Muscle of back (tissue), 11 donors: ENCODE measurements around the gene SCGB1D1. TPM values are rescaled to one million over a fixed set of nuclear protein-coding genes. Genes with fewer than 3 reads are reported as not detected.
"Not testable (repeated sequence)": the region's sequence is repeated elsewhere in the genome, so short reads cannot be mapped to it uniquely, and the experiment has no call there.

Experiments
- DNase-seq, 3 donors: peaks; one replicate each; pipeline versions ENCODE4 v3.0.0 to v3.0.0-alpha.2; 2013
- polyA plus RNA-seq, 10 donors: library from polyadenylated mRNA; unstranded; fragments of 120-200 nt; gene quantifications; one replicate each; pipeline ENCODE4 v1.2.1, GENCODE V29; 2013; ENCODE audit not compliant: insufficient read length in 10 of 10

Gene SCGB1D1
- polyA plus RNA-seq, 10 donors, result not detected

DNA sequence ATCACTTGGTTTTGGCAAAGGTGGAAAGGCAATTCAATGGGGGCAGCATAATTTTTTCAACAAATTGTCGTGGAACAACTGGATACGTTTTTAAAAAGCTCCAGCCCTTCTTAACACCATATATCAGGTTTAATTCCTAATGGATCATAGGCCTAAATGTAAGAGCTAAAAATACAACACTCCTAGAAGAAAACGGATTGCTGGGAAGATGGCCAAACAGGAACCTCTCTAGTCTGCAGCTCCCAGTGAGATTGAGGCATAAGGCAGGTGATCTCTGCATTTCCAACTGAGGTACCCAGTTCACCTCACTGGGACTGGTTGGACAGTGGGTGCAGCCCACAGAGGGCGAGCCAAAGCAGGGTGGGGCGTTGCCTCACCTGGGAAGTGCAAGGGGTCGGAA, 32.4 kb upstream of the SCGB1D1 start:
- no peak for DNase-seq

DNA sequence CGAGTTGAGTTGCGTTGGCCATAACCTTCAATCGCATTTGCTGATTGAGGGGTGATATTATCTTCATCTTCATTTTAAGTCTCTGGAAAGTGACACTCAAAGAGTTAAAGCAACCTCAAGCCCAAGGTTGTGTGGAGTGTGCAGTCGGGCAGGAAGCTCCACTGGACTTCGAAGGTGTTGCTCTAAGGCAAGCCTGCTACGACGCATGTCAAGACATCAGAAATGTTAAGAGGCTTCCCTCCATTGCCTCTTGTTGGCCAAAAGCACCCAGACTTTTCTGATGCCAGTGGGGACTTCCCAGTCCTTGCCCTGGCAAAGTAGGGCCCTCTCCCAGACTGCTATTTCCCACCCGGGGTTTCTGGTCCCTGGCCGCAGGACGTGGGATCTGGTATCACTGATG, 23.6 kb upstream of the SCGB1D1 start:
- DNase-seq, result no peak

DNA sequence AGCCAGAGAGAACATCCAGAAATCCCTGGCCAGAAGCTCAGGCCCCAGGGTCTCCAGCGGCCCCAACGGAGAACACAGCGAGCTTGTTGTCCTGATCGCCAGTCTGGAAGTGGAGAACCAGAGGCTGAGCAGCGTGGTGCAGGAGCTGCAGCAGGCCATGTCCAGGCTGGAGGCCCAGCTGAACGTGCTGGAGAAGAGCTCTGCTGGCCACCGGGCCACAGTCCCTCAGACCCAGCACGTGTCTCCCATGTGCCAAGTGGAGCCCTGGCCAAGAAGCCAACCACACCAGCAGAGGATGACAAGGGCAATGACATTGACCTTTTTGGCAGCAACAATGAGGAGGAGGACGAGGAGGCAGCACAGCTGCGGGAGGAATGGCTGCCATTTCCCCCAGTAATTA, 20.6 kb upstream of the SCGB1D1 start:
- no peak for DNase-seq

- no peak for DNase-seq
These were observed 20.1 kb upstream of the SCGB1D1 start for GRCh38 chr11:62169935-62170334.

- DNase-seq, result peak; percentile 66 to 82 (median 71)
These were observed 18.7 kb upstream of the SCGB1D1 start for GRCh38 chr11:62171261-62171723.

GRCh38 chr11:62172294-62172693, 17.7 kb upstream of the SCGB1D1 start:
- no peak for DNase-seq

DNA sequence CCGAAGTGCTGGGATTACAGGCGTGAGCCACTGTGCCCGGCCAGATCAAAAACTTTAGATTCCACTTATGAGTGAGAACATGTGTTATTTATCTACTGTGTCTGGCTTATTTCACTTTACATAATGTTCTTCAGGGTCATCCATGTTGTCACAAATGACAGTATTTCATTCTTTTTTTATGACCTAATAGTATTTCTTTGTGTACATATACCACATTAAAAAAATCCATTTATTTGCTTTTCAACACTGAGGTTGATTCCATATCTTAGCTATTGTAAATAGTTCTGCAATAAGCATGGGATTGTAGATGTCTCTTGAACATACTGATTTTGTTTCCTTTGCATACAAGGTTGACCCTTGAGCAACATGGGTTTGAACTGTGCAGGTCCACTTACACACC, 13.2 kb upstream of the SCGB1D1 start:
- no peak for DNase-seq

GRCh38 chr11:62179995-62180394, 10.0 kb upstream of the SCGB1D1 start:
- DNase-seq, result no peak

- no peak for DNase-seq
These were observed 8.9 kb upstream of the SCGB1D1 start for GRCh38 chr11:62181097-62181496.

- no peak for DNase-seq
These were observed 7.7 kb upstream of the SCGB1D1 start for GRCh38 chr11:62182147-62182891.

DNA sequence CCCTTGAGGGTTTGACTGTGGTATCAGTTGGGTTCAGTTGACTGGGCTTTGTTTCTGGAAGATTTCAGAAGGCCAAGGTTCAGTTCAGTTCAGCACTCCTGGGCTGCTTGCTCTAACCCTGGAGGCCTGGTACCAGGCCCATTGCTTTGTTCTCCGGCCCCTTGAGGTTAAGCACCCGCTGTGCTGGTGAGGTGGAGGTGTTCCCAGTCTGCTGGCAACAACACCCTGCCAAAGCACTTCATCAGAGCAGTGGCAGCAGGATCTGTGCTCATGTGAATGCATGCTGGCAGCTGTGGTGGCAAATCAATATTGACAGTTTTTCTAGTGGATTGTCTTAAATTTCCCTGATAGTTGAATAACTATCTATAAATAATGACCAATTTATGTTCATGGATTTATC, 3.8 kb upstream of the SCGB1D1 start:
- DNase-seq, result no peak

- no peak for DNase-seq
These were observed 3.9 kb downstream of the SCGB1D1 start for GRCh38 chr11:62193952-62194351.

DNA sequence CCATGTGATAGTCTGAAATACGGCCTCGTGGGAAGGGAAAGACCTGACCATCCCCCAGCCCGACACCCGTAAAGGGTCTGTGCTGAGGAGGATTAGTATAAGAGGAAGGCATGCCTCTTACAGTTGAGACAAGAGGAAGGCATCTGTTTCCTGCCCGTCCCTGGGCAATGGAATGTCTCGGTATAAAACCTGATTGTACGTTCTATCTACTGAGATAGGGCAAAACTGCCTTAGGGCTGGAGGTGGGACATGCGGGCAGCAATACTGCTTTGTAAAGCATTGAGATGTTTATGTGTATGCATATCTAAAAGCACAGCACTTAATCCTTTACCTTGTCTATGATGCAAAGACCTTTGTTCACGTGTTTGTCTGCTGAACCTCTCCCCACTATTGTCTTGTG, 5.0 kb downstream of the SCGB1D1 start:
- not testable (repeated sequence) for DNase-seq

DNA sequence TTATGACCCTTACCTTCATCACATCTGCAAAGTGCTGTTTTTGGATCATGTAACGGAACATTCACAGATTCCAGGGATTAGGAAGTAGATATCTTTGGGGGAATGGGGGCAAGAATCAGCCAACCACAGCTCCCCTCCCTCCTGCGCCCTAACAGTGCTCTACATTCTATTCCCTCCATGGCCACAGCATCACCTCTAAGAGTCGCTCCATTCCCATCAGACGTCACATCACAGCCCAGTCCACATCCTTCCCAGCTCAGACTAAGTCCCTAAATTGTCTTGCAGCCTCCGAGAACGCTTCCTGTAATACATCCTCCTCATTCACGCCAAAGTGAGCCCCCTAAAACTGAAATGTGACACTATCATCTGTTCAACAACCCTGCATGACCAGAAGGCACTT, 5.9 kb downstream of the SCGB1D1 start:
- no peak for DNase-seq

- DNase-seq, result not testable (repeated sequence)
These were observed 7.4 kb downstream of the SCGB1D1 start for GRCh38 chr11:62197400-62197799.

GRCh38 chr11:62201376-62201775, 11.4 kb downstream of the SCGB1D1 start:
- DNase-seq, result no peak

- no peak for DNase-seq
These were observed 12.9 kb downstream of the SCGB1D1 start for GRCh38 chr11:62202910-62203309.

GRCh38 chr11:62204430-62204829, 14.4 kb downstream of the SCGB1D1 start:
- DNase-seq, result no peak

GRCh38 chr11:62205441-62205840, 15.4 kb downstream of the SCGB1D1 start:
- DNase-seq, result no peak

DNA sequence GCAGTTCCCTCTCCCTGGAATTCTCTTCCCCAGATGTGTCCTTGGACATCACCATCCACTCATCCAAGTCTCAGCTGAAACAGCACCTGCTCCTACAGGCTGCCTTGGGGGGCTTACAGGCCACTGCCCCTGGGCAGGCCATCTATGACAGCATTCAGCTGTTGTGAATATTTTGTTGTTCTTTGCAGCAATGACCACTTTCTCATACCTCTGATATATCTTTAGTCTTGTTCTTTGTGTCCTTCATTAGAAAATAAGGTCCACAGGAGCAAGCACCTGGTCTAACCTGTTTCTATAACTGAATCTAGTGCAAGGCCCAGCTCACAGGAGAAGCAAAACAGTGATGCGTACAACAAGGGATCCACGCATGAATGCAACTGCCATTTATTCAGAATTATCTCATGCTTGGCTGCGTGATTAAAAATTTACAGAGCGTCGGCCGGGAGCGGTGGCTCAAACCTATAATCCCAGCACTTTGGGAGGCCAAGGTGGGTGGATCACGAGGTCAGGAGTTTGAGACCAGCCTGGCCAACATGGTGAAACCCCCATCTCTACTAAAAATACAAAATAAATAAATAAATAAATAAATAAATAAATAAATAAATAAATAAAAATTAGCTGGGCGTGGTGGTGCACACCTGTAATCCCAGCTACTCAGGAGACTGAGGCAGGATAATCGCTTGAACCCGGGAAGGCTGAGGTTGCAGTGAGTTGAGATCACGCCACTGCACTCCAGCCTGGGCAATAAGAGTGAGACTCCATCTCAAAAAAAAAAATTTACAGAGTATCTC, 16.5 kb downstream of the SCGB1D1 start:
- DNase-seq, result not testable (repeated sequence)

DNA sequence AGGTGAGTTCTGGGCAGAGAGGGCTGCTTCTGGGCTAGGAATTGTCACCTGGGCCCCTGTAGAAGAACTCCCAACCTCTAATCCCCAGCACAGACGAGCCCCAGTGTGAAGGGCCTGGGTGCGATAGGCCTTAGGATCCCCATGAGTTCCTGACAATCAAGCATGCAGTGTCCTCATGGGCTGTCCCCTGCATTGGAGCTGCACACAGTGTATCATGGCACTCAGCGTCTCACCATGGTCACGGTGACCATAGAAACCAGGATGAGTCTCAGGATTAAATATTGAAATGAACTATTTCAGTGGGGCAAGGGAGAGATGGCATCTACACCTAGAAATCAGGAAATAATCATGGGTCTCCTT, 18.7 kb downstream of the SCGB1D1 start:
- no peak for DNase-seq

DNA sequence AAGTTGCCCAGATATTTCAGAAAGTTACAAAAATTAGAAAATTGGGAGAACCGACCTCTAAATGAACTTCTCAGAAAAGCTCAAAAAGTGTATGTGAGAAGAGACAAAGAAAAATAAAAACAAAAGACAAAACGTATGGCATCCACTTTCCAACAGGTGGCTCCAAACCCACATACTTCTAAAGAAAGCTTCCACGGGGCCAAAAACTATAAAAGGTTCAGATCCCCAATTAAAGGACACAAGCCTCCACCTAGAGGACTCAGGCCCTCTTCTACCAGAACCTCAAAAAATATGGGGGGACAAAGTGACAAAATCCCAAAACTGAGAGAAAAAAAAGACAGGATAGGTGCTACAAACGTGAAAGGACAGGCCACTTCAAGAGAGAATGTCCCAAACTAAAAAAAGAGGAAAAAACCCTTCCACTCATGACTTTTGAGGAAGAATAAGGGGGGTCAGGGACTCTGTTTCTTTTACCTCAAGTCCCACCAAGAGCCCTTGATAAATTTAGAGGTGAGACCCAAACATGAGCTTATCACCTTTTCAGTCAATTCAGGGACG, 27.3 kb downstream of the SCGB1D1 start:
- DNase-seq, result no peak

DNA sequence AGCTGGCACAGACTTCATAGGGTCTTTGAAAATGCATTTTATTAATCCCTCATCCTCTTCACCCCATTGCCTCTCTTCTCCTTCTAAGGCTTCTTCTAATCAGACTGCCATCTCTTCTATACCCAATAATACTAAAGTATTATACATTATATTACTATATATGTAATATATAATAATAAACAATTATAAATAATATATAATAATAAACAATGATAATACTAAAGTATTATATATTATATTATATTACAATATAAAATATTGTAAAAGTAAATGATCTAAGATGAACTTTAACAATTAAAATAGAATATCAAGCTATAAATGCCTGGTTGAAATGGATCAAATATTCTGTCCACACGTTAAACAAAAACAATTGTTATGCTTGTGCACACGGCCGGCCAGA, 31.5 kb downstream of the SCGB1D1 start:
- DNase-seq, result no peak
